Panc1 (cell line): ENCODE measurements around the gene MTUS2.

Experiments
- POLR2AphosphoS5 ChIP-seq: IDR thresholded peaks from 2 replicates; pipeline ENCODE4 v1.6.1; 2012; ENCODE audit warnings: mild to moderate bottlenecking, low read depth, low read length, moderate library complexity
- REST ChIP-seq, 2 experiments: IDR thresholded peaks; 2 replicates each; pipeline ENCODE4 v1.6.1; 2011 to 2012; ENCODE audit warnings: low read depth in 2 of 2, control low read depth in 1 of 2, low read length in 1 of 2, mild to moderate bottlenecking in 1 of 2, moderate library complexity in 1 of 2; ENCODE audit not compliant: insufficient read depth in 1 of 2
- SIN3A ChIP-seq: IDR thresholded peaks from 2 replicates; pipeline ENCODE4 v1.6.1; 2012; ENCODE audit warnings: low read depth, mild to moderate bottlenecking, low read length, moderate library complexity, borderline replicate concordance; ENCODE audit not compliant: insufficient read depth
- TCF7L2 ChIP-seq: IDR thresholded peaks from 2 replicates; pipeline ENCODE4 v1.6.1; 2011; ENCODE audit warnings: mild to moderate bottlenecking, low read depth, low read length, inconsistent platforms
- TF ChIP-seq, protein P1 (sequence below): fragments of 450-650 bp; IDR thresholded peaks from 2 replicates; pipeline ENCODE4 v1.5.1; 2017; ENCODE audit warnings: mild to moderate bottlenecking

- TF ChIP-seq, protein P1, sequence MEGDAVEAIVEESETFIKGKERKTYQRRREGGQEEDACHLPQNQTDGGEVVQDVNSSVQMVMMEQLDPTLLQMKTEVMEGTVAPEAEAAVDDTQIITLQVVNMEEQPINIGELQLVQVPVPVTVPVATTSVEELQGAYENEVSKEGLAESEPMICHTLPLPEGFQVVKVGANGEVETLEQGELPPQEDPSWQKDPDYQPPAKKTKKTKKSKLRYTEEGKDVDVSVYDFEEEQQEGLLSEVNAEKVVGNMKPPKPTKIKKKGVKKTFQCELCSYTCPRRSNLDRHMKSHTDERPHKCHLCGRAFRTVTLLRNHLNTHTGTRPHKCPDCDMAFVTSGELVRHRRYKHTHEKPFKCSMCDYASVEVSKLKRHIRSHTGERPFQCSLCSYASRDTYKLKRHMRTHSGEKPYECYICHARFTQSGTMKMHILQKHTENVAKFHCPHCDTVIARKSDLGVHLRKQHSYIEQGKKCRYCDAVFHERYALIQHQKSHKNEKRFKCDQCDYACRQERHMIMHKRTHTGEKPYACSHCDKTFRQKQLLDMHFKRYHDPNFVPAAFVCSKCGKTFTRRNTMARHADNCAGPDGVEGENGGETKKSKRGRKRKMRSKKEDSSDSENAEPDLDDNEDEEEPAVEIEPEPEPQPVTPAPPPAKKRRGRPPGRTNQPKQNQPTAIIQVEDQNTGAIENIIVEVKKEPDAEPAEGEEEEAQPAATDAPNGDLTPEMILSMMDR, result no peak
- no peak for TF ChIP-seq TCF7L2
- no peak for TF ChIP-seq POLR2AphosphoS5
- TF ChIP-seq REST (IDR thresholded peaks at IDR 0.05; ENCODE audit: insufficient read depth in 1 of 2, low read depth in 2 of 2, low read length in 1 of 2), result no peak
- TF ChIP-seq SIN3A, result no peak
Observed at GRCh38 chr13:28794396-28794795, 25.7 kb upstream of the MTUS2 start.
